Activated gamma-delta T cell (primary cell): ENCODE data around the gene PRODH2.
"Not testable (repeated sequence)": the region's sequence is repeated elsewhere in the genome, so short reads cannot be mapped to it uniquely, and the experiment has no call there.

Experiments used
- DNase-seq: peaks from one replicate; lab custom pipeline; 2025; lab: John Stamatoyannopoulos, UW

The PRODH2 gene

GRCh38 chr19:35843676-35844481, 31.2 kb upstream of the PRODH2 start:
- DNase-seq, result no peak

GRCh38 chr19:35842666-35843272, 30.1 kb upstream of the PRODH2 start:
- DNase-seq, result no peak

DNA sequence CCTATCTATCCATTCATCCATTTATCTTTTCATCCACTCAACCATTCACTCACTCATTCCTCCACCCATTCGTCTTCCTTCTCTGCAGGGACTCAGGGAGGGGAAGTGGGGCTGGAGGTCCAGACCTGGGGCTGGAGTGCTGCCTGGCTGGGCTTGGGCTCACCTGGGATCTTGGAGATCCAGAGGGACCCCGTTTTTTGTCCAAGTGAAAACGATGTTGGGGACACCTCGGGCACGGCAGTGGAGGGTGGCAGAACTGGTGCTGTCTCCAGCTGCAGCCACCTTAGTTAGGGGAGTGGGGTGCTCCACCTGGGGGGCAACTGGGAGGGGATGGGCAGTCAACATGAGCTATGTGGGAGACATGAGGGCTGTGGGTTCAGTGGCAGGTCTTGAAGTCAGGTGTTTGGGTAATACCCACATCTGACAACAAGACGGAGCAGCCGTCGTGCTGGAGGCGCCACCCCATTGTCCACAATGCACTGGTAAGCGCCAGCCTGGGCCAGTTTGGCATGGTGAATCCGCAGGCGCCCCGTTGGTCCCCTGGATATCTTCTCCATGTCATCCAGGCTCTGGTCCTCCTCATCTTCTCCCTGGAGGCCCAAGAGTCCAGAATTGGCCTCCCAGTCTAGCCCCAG, 29.4 kb upstream of the PRODH2 start:
- no peak for DNase-seq

DNA sequence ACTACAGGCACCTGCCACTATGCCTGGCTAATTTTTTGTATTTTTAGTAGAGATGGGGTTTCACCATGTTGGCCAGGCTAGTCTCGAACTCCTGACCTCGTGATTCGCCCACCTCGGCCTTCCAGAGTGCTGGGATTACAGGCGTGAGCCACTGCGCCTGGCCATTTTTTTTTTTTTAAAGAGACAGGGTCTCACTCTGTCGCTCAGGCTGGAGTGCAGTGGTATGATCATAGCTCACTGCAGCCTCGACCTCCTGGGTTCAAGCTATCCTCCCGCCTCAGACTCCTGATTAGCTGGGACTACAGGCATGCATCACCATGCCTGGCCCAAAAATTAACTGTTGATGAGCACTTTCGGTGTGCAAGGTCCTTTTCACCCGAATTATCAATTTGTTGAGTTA, 23.5 kb upstream of the PRODH2 start:
- DNase-seq, result not testable (repeated sequence)

GRCh38 chr19:35833972-35834371, 21.3 kb upstream of the PRODH2 start:
- DNase-seq, result no peak

GRCh38 chr19:35832054-35832453, 19.4 kb upstream of the PRODH2 start:
- no peak for DNase-seq

DNA sequence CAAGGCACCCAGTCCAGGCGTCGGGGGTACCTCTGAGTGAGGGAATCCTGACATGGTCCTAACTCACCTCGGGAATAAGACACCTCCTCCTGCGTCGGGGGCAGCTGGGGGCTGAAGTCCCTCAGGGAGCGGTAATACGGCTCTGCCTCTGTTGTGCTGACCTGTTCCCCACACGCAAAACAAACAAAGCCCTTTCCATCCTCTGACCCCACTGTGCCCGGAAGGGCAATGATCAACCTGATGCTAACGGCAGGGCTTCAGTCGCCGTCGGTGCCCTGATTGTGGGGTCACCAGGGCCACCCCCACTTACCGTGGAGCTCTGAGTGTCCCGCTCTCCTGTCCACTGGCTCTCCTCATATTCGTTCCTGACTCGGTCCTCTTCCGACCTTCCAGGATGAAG, 18.3 kb upstream of the PRODH2 start:
- DNase-seq, result no peak

GRCh38 chr19:35828692-35829301, 16.2 kb upstream of the PRODH2 start:
- DNase-seq, result no peak

DNA sequence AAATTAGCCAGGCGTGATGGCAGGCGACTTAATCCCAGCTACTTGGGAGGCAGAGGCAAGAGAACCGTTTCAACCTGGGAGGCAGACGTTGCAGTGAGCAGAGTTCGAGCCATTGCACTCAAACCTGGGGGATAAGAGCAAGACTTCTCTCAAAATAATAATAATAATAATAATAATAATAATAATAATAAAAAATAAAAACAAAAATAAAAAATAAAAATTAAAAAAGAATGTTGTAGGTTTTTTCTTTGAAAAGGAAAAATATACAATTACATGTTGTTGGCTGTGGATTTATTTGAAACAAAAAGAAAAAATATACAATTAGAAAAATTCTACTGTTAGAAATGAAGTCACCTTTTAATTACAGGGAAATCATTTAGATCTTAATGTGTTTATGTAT, 11.5 kb upstream of the PRODH2 start:
- no peak for DNase-seq

DNA sequence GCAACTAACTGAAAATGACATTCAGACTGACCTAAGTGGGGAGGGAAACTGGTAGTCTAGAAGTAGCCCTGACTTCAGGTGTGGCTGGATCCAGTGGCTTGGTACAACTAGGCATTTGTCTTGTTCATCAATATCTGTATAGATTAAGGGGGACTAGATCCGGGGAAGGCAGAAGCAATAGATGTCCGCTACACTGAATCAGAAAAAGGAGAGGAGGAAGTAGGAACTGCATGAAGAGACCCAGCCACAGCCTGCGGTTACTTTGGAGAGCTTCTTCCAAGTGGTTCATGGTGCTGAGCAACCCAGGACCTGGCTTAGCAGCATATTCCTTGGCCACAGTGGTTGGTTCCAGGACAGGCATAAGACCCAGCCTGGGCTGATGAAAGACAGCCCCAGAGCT, 9.9 kb upstream of the PRODH2 start:
- DNase-seq, result no peak

DNA sequence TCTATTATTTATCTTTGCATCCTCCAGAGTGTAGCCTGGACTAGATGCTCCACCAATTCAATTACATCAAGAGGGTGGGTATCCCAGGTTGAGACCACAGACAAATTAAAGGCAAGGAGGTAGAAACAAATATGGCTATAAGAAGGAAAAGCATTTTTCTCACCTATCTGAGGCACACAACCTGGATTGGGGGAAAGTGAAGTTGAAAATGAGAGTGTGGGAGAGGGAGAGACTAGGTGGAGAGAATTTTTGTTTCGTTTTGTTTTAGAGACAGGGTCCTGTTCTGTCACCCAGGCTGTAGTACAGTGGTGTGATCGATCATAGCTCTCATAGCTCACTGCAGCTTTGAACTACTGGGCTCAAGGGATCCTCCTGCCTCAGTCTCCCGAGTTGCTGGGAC, 5.8 kb upstream of the PRODH2 start:
- no peak for DNase-seq

DNA sequence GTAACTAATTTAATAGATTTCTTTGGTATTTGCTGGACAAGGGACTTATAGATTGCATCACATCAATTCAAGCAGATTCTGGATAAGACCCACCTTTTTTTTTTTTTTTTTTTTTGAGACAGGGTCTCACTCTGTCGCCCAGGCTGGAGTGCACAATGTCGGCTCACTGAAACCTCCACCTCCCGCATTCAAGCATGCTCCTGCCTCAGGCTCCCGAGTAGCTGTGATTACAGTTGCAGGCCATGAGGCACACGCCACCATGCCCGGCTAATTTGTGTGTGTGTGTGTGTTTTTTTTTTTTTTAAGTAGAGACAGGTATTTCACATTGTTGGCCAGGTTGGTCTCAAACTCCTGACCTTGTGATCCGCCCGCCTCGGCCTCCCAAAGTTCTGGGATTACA, 4.2 kb upstream of the PRODH2 start:
- no peak for DNase-seq

GRCh38 chr19:35816262-35816661, 3.6 kb upstream of the PRODH2 start:
- no peak for DNase-seq

- no peak for DNase-seq
These were observed 622 bp upstream of the PRODH2 start for GRCh38 chr19:35813043-35813890.

DNA sequence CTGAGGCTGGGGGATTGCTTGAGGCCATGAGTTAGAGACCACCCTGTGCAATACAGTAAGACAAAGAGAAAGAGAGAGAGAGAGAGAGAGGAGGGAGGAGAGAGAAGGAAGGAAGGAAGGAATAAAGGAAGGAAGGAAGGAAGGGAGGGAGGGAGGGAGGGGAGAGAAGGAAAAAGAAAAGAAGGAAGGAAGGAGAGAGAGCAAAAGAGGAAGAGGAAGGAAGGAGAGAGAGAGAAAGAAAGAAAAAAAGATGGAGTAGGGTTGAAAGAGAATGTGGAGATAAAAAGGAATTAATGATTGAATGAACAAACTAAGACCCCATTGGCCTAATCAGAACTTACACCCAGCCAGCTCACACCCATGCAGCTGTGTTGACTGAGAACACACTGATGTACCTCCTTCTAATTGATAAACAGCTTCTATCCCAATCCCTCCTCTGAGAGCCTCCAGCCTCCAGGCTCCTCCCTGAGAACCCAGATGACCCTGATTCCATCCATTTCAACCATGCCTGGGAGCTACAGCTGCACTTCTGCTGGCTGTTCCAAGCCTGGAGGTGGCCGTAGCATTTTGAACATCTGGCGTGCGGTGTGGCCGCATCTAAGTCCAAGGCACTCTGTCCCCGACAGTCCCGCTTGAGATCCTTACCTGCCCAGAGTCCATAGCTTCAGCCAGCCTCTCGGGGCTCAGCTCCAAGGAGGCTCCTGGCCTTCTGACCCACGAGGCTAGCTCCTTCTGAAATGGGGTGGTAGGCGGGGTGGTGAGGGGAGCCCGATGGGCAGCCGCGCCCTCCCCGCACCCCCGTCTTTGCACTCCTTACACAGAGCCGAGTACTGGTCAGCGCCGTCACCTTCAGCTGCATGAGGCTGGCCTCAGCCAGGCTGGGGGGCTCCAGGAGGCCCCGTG, 1.1 kb downstream of the PRODH2 start:
- DNase-seq, result no peak

DNA sequence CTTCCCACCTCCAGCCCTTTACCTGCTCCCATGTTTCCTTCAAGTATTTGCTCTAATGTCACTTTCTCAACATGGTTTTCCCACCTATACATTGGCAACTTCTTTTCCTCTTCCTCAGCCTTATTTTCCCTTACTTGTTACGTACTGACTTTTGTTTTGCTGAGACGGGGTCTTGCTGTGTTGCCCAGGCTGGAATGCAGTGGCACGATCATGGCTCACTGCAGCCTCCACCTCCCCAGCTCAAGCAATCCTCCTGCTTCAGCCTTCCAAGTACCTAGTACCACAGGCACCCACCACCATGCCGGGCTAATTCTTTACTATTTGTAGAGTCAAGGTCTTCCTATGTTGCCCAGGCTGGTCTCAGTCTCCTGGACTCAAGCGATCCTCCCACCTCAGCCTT, 5.0 kb downstream of the PRODH2 start:
- DNase-seq, result no peak

- DNase-seq, result no peak
These were observed 6.0 kb downstream of the PRODH2 start for GRCh38 chr19:35806597-35806996.

DNA sequence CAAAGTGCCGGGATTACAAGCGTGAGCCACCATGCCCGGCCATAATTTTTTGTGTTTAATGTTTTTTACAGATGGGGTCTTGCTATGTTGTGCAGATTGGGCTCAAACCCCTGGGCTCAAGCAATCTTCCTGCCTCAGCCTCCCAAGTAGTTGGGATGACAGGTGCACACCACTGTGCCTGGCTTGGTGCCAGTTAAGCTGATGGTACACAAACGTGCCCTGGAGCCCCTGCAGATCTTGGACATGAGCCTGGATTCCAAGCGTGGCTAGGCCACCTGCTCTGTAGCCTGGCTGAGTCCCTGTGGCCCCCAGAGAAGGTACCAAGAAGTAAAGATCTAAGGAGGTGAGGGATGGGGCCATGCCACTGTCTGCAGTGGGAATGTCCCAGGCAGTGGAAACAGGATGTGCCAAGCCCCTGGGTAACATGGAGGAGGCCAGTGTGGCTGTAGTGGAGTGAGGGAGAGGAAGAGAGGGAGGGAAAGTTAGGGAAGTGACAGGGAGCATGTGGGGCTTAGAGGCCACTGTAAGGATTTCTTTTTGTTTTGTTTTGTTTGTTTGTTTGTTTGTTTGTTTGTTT, 7.0 kb downstream of the PRODH2 start:
- DNase-seq, result no peak

DNA sequence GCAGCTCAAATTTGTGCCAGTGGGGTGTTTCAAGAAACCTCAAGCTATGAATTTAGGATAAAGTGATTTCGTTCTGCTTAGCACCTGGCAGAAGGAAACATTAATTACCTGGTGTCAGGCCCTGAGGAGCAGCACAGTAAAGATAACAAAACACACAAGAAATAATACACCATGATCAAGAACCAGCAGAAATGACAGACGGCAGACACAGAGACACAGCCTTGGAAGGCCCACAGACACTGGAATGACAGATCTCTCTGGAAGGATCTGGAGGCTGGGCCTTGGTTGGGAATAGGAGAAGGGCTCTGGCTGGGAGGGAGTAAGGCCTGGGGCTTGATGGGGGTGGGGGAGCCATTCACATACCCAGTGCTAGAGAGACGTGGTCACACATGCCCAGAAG, 10.8 kb downstream of the PRODH2 start:
- no peak for DNase-seq

DNA sequence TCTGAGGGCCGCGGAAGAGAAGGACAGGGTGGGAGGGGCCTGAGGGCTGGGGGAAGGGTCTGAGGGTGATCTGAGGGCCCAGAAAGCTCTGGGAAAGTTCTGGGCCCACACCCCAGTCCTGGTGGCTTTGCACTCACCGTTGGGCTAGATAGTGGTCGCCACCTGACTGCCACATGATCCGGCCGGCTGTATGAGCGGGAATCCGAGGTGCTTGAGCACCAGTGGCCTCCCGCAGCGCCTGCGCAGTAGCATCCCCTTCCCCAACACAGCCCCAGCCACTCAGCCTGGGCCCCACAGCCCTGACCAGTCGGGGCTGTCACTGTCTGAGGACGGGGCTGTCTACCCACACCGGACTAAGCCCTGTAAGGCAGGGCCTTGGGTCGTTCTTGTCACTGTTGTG, 15.0 kb downstream of the PRODH2 start:
- DNase-seq, result no peak
